Measurements from ENCODE around the gene VTI1A.

The VTI1A gene

GRCh38 chr10:112813866-112814591 is 367.0 kb downstream of the VTI1A start:
- H3K27me3 Mint-ChIP-seq = no peaks in the 10 kb centered on the region
- H3K4me1 Mint-ChIP-seq (ENCODE audit: low read depth) = peaks cover 21% of the 10 kb centered on the region
- no peaks in the 10 kb centered on the region for H3K9me3 Mint-ChIP-seq
- H3K27ac Mint-ChIP-seq = no peak overlapping the region
- H3K36me3 Mint-ChIP-seq (ENCODE audit: low read depth) = peaks cover 49% of the 10 kb centered on the region
- no peak overlapping the region for H3K4me3 Mint-ChIP-seq

GRCh38 chr10:112815269-112816032 is 368.4 kb downstream of the VTI1A start:
- no peaks in the 10 kb centered on the region for H3K27me3 Mint-ChIP-seq
- H3K36me3 Mint-ChIP-seq (ENCODE audit: low read depth) = peaks cover 47% of the 10 kb centered on the region
- H3K9me3 Mint-ChIP-seq = no peaks in the 10 kb centered on the region
- H3K4me1 Mint-ChIP-seq (ENCODE audit: low read depth) = peaks cover 21% of the 10 kb centered on the region
- no peak overlapping the region for H3K27ac Mint-ChIP-seq
- H3K4me3 Mint-ChIP-seq = no peak overlapping the region

- no peak overlapping the region for H3K27ac Mint-ChIP-seq
- no peak overlapping the region for H3K4me3 Mint-ChIP-seq
- peaks cover 41% of the 10 kb centered on the region for H3K36me3 Mint-ChIP-seq (ENCODE audit: low read depth)
- H3K4me1 Mint-ChIP-seq (ENCODE audit: low read depth) = peaks cover 21% of the 10 kb centered on the region
- no peaks in the 10 kb centered on the region for H3K9me3 Mint-ChIP-seq
- no peaks in the 10 kb centered on the region for H3K27me3 Mint-ChIP-seq
Observed at GRCh38 chr10:112816033-112816430, 369.0 kb downstream of the VTI1A start.

GRCh38 chr10:112816891-112817290 is 369.9 kb downstream of the VTI1A start:
- Mint-ChIP-seq H3K27ac (no peak overlapping the region), H3K36me3 (ENCODE audit: low read depth) (peaks cover 41% of the 10 kb centered on the region), H3K27me3 (no peaks in the 10 kb centered on the region), H3K4me3 (no peak overlapping the region), H3K9me3 (no peaks in the 10 kb centered on the region), H3K4me1 (ENCODE audit: low read depth) (peaks cover 21% of the 10 kb centered on the region)

GRCh38 chr10:112817981-112818777 is 371.2 kb downstream of the VTI1A start:
- Mint-ChIP-seq H3K4me3 (no peak overlapping the region), H3K27me3 (no peaks in the 10 kb centered on the region), H3K27ac (no peak overlapping the region), H3K36me3 (ENCODE audit: low read depth) (peaks cover 47% of the 10 kb centered on the region), H3K9me3 (no peaks in the 10 kb centered on the region), H3K4me1 (ENCODE audit: low read depth) (peaks cover 17% of the 10 kb centered on the region)

- Mint-ChIP-seq H3K9me3 (no peaks in the 10 kb centered on the region), H3K4me3 (no peak overlapping the region), H3K36me3 (ENCODE audit: low read depth) (peaks cover 43% of the 10 kb centered on the region), H3K27me3 (no peaks in the 10 kb centered on the region), H3K4me1 (ENCODE audit: low read depth) (peaks cover 7% of the 10 kb centered on the region), H3K27ac (no peak overlapping the region)
Observed at GRCh38 chr10:112819231-112819630, 372.2 kb downstream of the VTI1A start.

- Mint-ChIP-seq H3K27ac (no peak overlapping the region), H3K4me3 (no peak overlapping the region), H3K4me1 (ENCODE audit: low read depth) (peaks cover 5% of the 10 kb centered on the region), H3K27me3 (no peaks in the 10 kb centered on the region), H3K36me3 (ENCODE audit: low read depth) (peaks cover 36% of the 10 kb centered on the region), H3K9me3 (no peaks in the 10 kb centered on the region)
Observed at GRCh38 chr10:112820320-112820719, 373.3 kb downstream of the VTI1A start.

GRCh38 chr10:112821038-112821437 is 374.0 kb downstream of the VTI1A start:
- no peaks in the 10 kb centered on the region for H3K27me3 Mint-ChIP-seq
- H3K4me3 Mint-ChIP-seq = no peak overlapping the region
- H3K9me3 Mint-ChIP-seq = no peaks in the 10 kb centered on the region
- H3K36me3 Mint-ChIP-seq (ENCODE audit: low read depth) = peaks cover 29% of the 10 kb centered on the region
- H3K4me1 Mint-ChIP-seq (ENCODE audit: low read depth) = no peaks in the 10 kb centered on the region
- H3K27ac Mint-ChIP-seq = no peak overlapping the region

GRCh38 chr10:112821663-112822062 is 374.6 kb downstream of the VTI1A start:
- H3K27ac Mint-ChIP-seq = no peak overlapping the region
- H3K4me3 Mint-ChIP-seq = no peak overlapping the region
- H3K4me1 Mint-ChIP-seq (ENCODE audit: low read depth) = no peaks in the 10 kb centered on the region
- H3K36me3 Mint-ChIP-seq (ENCODE audit: low read depth) = peaks cover 23% of the 10 kb centered on the region
- no peaks in the 10 kb centered on the region for H3K27me3 Mint-ChIP-seq
- no peaks in the 10 kb centered on the region for H3K9me3 Mint-ChIP-seq

GRCh38 chr10:112823007-112823406 is 376.0 kb downstream of the VTI1A start:
- Mint-ChIP-seq H3K36me3 (ENCODE audit: low read depth) (peaks cover 10% of the 10 kb centered on the region), H3K9me3 (no peaks in the 10 kb centered on the region), H3K27ac (no peak overlapping the region), H3K4me1 (ENCODE audit: low read depth) (no peaks in the 10 kb centered on the region), H3K27me3 (no peaks in the 10 kb centered on the region), H3K4me3 (no peak overlapping the region)

GRCh38 chr10:112823604-112824003 is 376.6 kb downstream of the VTI1A start:
- no peak overlapping the region for H3K4me3 Mint-ChIP-seq
- H3K27me3 Mint-ChIP-seq = no peaks in the 10 kb centered on the region
- H3K4me1 Mint-ChIP-seq (ENCODE audit: low read depth) = no peaks in the 10 kb centered on the region
- H3K27ac Mint-ChIP-seq = no peak overlapping the region
- H3K9me3 Mint-ChIP-seq = no peaks in the 10 kb centered on the region
- H3K36me3 Mint-ChIP-seq (ENCODE audit: low read depth) = peaks cover 7% of the 10 kb centered on the region

- no peak overlapping the region for H3K4me3 Mint-ChIP-seq
- H3K27ac Mint-ChIP-seq = no peak overlapping the region
- peaks cover 11% of the 10 kb centered on the region for H3K36me3 Mint-ChIP-seq (ENCODE audit: low read depth)
- no peaks in the 10 kb centered on the region for H3K27me3 Mint-ChIP-seq
- H3K9me3 Mint-ChIP-seq = no peaks in the 10 kb centered on the region
- no peaks in the 10 kb centered on the region for H3K4me1 Mint-ChIP-seq (ENCODE audit: low read depth)
Observed at GRCh38 chr10:112826018-112826697, 379.1 kb downstream of the VTI1A start.

- H3K4me3 Mint-ChIP-seq = no peak overlapping the region
Observed at GRCh38 chr10:112827086-112827485, 380.1 kb downstream of the VTI1A start.

GRCh38 chr10:112827951-112828350 is 380.9 kb downstream of the VTI1A start:
- H3K36me3 Mint-ChIP-seq (ENCODE audit: low read depth) = peaks cover 5% of the 10 kb centered on the region
- H3K27ac Mint-ChIP-seq = no peak overlapping the region
- no peaks in the 10 kb centered on the region for H3K27me3 Mint-ChIP-seq
- no peaks in the 10 kb centered on the region for H3K4me1 Mint-ChIP-seq (ENCODE audit: low read depth)
- no peaks in the 10 kb centered on the region for H3K9me3 Mint-ChIP-seq
- H3K4me3 Mint-ChIP-seq = no peak overlapping the region

More at GRCh38 chr10:112827086-112827485, 380.1 kb downstream of the VTI1A start:
- Mint-ChIP-seq H3K9me3 (no peaks in the 10 kb centered on the region), H3K36me3 (ENCODE audit: low read depth) (peaks cover 11% of the 10 kb centered on the region), H3K27me3 (no peaks in the 10 kb centered on the region), H3K27ac (no peak overlapping the region), H3K4me1 (ENCODE audit: low read depth) (no peaks in the 10 kb centered on the region)

Measured in stimulated activated naive CD8-positive, alpha-beta T cell treated with anti-CD3 and anti-CD28 coated beads, Interleukin-15, Interleukin-2, amounts not matched to agents 100 ng/mL and 50 ng/mL, for 24 hours (primary cell).